HG03196 (cell line): ENCODE data around the gene C5AR1.
"Not testable (repeated sequence)": the region's sequence is repeated elsewhere in the genome, so short reads cannot be mapped to it uniquely, and the experiment has no call there.

ENCODE experiments used
- ATAC-seq: cut with Tn5 transposase; IDR thresholded peaks from one replicate; pipeline ENCODE4 v1.9.1; 2021; ENCODE audit not compliant: unreplicated experiment

Gene C5AR1

GRCh38 chr19:47283405-47284059 is 26.1 kb upstream of the C5AR1 start:
- ATAC-seq = no peak

- no peak for ATAC-seq
These were observed 25.2 kb upstream of the C5AR1 start for GRCh38 chr19:47284324-47284899.

DNA sequence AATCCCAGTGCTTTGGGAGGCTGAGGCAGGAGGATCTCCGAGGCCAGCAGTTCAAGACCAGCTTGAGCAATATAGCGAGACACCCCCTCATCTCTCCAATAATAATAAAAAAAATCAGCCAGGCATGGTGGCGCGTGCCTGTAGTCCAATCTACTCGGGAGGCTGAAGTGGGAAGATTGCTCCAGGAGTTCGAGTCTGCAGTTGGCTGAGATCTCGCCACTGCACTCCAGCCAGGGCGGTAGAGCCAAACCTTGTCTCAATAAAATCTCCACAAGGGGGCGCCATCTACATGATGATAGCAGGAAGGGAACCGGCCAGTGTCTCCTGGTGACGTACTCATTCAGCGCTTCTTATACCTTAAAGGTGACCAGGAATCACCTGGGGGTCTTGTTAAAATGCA is 13.6 kb upstream of the C5AR1 start:
- no peak for ATAC-seq

GRCh38 chr19:47300867-47301266 is 8.8 kb upstream of the C5AR1 start:
- not testable (repeated sequence) for ATAC-seq

DNA sequence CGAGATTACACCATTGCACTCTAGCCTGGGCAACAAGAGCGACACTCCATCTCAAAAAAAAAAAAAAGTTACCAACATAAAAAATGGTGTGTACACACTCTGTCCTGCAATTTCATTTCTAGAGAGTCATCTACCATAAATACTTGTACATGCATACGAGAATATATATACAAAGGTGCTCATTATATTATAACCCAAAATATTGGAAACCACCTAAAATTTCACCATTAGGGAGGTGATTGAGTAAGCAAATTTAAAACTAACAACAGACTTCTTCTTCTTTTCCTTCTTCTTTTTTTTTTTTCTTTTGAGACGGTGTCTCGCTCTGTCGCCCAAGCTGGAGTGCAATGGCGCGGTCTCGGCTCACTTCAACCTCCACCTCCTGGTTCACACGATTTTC is 7.4 kb upstream of the C5AR1 start:
- ATAC-seq = no peak

DNA sequence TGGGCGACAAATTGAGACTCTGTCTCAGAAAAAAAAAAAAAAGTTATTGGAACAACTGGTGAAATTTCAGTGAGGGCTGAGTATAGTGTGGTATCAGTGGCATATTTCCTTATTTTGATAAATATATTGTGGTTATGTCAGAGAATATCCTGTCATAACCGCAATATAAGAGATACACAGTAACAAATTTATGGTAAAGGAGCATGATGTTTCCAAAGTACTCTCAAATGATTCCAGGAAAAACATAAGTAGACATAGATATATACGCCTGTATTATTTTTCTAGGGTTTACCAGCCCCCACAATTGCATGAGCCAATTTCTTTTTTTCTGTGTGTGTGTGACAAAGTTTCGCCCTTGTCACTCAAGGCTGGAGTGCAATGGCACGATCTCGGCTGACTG is 5.7 kb upstream of the C5AR1 start:
- no peak for ATAC-seq

DNA sequence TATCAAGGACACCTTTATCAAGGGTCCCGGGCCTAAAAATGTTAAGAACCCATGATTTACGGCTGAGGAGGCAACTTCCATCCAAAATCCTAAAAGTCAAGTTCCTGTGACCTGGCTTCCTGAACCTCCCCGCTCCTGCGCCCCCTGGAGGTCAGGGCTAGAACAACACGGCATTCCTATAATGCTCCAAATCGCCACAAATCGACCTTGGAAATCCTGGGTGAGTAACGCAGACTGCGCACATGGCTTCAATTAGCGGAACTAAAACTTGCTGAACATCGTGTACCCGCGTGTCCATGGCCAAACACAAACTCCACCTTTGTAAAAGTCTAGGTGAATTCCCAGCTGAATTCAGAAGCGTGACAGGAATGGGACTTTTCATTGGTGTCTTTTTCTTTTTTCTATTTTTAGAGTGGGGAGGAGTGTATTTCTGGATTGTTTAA is 4.3 kb upstream of the C5AR1 start:
- no peak for ATAC-seq

DNA sequence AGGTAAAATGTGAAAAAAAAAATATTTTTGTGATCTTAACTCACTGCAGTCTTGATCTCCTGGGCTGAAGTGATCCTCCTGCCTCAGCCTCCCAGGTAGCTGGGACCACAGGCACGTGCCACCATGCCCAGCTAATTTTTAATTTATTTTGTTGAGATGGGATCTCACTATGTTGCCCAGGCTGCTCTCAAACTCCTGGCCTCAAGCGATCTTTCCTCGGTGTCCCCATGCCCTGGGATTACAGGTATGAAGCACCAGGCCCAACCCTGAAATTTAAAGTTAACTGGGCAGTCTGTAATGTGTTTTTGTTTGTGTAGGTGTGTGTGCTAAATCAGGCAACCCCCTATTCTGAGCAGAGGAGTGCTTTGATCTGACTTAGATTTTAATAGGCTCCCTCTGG is 3.4 kb upstream of the C5AR1 start:
- no peak for ATAC-seq

DNA sequence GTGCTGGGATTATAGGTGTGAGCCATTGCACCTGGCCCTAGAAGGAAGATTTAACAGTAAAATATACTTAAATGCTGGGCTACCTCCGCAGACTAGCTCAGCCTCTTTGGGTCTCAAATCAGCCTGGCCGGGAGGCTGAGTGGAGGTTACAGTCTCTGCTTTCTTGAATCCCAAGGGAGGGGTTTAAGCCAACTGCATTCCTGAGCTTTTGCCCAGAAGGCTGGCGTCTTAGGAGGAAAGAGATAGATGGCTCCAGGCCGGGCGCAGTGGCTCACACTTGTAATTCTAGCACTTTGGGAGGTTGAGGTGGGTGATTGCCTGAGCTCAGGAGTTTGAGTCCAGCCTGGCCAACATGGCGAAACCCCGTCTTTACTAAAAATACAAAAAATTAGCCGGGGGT is 623 bp upstream of the C5AR1 start:
- no peak for ATAC-seq

GRCh38 chr19:47310323-47310722 is 662 bp downstream of the C5AR1 start:
- ATAC-seq = no peak

DNA sequence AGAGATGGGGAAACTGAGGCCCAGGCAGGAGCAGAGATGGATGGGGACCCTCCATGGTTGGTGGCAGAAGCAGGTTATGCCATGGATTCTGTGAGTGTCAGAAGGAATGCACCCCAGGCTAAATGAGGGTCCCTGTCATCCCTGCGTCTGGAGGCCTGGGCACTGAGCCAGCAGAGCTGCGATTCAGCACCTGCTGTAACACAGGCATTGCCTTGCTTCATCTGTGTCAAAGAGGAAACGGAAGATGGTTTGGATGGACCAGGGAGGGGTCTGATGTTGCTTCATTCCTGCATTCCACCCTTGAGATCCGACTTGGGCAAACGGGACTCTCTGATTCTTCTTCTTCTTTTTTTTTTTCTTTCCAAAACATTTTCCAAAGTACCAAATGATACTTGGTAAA is 1.2 kb downstream of the C5AR1 start:
- no peak for ATAC-seq

GRCh38 chr19:47312366-47313006 is 2.8 kb downstream of the C5AR1 start:
- ATAC-seq = no peak

DNA sequence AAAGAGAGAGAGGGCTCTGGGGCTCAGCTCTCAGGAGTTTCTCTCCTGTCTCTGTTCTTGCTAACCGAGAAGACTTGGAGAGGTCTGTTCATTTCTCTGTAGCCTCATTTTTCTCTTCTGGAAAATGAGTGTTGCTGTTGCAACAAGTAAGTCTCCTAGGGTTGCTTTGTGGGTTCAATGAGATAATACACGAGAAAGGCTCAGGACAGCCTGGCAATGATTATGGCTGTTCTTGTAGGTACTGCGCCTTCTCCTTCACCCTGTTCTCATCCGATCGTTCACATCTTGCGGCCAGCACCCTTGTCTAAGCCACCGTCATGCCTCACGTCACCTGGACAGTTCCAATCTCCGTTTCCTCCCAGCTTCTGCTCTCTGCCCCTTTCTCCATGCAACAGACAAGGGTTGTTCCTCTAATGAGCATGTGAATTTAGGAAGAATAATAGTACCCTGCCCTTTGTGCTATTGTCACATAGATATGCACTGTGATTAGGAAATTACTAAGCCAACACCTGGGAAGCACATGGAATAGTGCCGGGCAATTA is 4.2 kb downstream of the C5AR1 start:
- no peak for ATAC-seq

DNA sequence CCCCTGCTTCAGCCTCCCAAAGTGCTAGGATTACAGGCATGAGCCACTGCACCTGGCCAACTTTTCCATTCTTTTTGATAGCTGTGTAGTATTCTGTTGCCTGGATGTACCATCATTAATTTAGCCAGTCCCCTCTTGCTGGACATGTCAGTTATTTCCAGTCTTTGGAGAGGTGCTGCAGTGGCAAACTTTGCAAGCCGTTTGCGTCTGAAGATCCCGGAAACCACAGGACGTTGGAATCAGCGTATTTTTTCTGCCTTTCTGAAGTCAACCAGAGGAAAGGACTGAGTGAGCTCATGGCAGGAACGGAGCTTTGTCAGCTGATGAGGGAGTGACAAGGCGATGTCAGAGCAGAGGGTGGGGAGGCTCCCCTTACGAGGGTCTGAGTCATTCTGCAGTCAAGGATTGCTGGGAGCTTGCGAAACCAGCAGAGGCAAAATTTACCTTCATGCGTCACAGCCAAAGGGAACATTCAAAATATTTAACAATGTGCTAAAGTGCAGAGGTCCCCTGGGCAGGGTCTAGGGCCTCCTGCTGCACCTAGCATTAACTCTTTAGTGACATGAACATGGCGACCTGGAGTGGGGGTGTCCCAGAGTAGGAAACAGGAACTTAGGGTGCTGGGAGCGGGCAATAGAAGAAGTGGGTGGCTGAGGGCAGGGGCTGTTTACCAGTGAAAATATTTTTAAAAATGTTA is 5.6 kb downstream of the C5AR1 start:
- ATAC-seq = no peak

- no peak for ATAC-seq
These were observed 6.9 kb downstream of the C5AR1 start for GRCh38 chr19:47316513-47316912.

GRCh38 chr19:47319923-47320871 is 10.5 kb downstream of the C5AR1 start:
- ATAC-seq = no peak

GRCh38 chr19:47321630-47322029 is 12.0 kb downstream of the C5AR1 start:
- ATAC-seq = no peak

DNA sequence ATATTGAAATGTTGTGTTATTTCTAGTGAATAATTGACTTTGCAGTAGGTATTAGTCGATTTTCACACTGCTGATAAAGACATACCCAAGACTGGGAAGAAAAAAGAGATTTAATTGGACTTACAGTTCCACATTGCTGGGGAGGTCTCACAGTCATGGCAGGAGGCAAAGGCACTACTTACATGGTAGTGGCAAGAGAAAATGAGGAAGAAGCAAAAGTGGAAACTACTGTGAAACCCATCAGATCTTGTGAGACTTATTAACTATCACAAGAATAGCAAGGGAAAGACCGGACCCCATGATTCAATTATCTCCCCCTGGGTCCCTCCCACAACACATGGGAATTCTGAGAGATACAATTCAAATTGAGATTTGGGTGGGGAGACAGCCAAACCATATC is 12.4 kb downstream of the C5AR1 start:
- no peak for ATAC-seq

DNA sequence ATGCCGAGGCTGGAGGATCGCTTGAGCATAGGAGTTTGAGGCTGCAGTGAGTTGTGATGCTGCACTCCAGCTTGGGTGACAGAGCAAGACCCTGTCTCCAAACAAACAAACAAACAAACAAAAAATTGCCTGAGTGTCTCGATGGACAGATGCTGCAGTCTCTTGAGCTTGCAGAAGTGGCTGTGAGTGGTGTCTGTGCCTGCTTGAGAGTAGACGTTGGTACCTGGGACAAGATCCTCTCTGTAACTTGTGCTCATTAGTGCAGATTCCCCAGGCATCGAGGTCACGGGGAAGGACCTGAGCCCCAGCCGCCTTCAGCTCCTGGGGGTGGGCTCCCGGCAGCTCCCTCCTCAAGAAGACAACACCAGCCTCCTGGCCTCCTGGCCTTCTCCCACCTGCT is 13.7 kb downstream of the C5AR1 start:
- no peak for ATAC-seq

GRCh38 chr19:47323872-47324271 is 14.2 kb downstream of the C5AR1 start:
- ATAC-seq = no peak

GRCh38 chr19:47324502-47324901 is 14.8 kb downstream of the C5AR1 start:
- no peak for ATAC-seq
